HTERT RPE-1 (cell line): ENCODE data around the gene C19orf85.
"Not testable (repeated sequence)": the region's sequence is repeated elsewhere in the genome, so short reads cannot be mapped to it uniquely, and the experiment has no call there.

Experiments
- in situ Hi-C: fragments of 300-500 bp; cut with MboI; formaldehyde crosslinking; loops from 4 replicates; pipeline ENCODE4 v1.14.3; 2020; ENCODE audit warnings: low sequenced_read_pairs

Gene C19orf85

DNA sequence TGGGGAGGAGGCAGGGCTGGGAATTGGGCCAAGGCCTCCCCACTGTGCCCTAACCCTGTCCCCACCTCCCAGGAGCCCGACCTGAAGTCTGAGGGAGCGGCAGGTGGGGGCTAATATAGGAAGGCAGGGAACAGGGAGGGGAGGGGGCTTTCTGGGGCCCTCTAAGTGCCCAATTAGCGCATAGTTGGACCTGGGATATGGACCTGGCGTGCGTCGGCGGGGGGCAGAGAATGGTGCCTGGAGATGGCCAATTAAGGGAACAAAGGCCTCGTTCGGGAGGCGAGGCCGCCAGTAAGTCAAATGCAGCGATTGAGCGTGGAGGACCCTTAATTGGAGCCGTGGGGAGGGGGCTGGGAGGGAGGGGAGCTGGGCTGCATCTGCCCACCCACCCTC, at the start of gene C19orf85:
C19orf85 (minus strand) TSS at position 90 of the 393 bp plus-strand sequence. CDS start 197 bp downstream, outside the sequence.
- in situ Hi-C loops = no loop called here

DNA sequence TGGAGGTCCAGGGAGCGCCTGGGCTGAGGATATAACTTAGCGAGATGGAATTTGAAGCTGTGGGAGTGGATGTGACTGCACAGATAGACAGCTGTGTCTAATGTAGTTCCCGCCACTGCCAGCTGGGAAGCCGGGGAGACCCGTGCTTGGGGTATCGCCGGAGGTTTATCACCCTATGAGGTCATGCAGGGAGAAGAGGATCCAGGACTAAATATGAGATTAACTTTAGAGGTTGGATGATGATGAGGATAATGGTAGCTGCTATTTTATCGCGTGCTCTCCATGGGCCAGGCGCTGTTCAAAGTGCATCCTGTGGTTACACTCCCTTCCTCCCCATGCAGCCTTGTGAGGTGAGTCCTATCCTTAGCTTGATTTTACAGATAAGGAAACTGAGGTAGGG, 43.6 kb upstream of the C19orf85 start:
- in situ Hi-C loops = no loop called here

DNA sequence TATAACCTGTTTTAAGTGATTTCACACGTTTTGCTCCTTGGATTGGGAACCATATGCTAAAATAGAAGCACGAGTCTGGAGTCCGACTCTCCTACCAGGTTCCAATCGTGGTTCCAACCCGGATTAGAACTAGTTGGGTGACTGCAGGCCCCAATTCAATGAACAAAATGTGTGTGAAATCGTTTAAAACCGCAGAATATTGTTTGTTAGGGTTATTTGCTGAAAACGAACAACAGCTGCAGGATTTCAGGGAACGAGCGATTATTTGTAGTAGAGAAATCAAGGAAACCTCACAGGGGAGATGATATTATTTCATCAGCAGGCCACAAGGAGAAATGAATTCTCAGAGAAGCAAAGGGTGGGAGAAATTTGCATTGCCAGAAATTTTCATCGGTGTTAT, 40.4 kb upstream of the C19orf85 start:
- in situ Hi-C loops = no loop called here

DNA sequence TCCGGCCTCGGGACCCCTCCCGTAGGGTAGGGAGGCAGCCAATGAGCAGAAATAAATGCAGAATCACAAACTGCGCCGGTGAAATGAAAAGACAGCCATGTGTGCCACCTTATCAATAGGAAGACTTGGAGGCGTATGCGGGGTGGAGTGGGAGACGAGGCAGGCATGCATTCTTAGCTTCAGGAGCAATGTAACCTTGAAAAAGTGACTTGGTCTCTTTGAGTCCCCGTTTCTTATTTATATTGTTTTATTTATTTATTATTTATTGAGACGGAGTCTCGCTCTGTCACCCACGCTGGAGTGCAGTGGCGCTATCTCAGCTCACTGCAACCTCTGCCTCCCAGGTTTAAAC, 39.7 kb upstream of the C19orf85 start:
- in situ Hi-C loops = no loop called here

DNA sequence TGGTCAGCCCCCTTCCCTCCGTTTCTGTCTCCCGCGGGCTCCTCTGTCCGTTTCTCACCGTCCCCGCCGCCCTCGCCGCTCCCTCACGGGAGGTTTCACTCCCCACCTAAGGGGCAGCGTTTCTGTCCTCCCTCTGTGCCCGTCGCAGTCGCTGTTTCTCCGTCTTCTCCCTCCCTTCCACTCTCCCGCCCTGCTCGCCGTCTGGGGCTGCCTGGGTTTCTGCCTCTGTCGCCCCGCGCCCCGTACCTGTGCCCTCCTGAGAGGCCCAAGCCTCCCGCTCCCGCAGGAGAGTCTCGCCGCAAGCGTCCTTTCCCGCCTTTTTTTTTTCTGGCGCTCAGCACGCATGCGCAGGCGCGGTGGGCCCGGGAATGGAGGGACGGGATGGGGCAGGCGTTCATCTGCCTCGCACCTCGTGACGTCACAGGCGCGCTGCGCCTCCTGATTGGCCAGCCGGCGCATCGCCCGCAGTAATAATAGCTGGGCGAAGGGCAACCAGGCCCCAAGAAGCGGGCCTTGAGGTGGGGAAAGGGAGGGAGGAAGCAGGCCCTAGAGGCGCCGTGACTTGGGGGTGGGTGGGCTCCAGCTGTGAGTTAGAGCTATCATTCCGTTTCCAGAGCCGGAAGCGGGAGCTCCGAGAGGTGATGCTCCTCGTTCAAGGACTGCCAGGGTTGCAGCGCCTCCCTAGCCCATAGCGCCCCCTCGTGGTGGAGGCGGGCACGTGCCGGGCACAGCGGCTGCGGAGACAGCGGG, 39.1 kb upstream of the C19orf85 start:
- in situ Hi-C loops = no loop called here

DNA sequence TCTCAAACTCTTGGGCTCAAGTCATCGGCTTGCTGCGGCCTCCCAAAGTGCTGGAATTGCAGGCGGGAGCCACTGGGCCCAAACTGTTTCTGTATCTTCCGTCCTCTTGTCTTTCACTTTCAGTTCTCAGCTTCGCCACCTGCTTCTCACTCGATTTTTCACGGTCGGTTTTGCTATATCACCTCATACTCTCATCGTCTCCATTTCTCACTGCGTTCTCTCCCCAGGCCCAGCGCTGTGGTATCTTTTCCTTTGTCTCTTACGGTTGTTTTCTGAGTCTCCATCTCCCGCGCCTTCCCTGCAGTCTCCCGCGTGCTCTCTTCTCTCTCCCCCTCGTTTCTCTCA, 38.6 kb upstream of the C19orf85 start:
- in situ Hi-C loops = no loop called here

DNA sequence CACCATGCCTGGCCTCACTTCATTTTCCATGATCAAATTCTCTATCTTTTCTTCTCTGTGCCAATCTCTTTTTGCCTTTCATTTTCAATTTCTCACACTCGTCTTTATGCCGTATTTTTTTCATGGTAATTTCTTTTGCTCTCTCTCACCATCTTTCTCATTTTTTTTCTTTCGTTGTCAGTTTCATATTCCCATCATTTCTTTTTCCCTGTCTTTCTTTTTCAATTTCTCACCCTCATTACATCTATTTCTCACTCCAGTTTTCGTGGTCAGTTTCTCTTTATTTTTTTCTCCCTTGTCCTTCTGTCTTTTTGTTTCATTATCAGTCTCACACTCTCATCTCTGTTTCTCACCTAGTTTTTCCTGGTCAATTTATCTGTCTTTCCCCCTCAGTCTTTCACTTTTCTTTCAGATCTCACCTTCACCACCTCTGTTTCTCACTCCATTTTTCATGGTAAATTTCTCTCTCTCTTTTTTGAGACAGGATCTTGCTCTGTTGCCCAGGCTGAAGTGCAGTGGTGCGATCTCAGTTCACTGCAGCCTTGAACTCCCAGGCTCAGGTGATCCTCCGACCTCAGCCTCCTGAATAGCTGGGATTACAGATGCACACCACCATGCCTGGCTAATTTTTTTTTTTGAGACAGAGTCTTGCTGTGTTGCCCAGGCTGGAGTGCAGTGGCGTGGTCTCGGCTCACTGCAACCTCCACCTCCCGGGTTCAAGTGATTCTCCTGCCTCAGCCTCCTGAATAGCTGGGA, 37.8 kb upstream of the C19orf85 start:
- in situ Hi-C loops = no loop called here

DNA sequence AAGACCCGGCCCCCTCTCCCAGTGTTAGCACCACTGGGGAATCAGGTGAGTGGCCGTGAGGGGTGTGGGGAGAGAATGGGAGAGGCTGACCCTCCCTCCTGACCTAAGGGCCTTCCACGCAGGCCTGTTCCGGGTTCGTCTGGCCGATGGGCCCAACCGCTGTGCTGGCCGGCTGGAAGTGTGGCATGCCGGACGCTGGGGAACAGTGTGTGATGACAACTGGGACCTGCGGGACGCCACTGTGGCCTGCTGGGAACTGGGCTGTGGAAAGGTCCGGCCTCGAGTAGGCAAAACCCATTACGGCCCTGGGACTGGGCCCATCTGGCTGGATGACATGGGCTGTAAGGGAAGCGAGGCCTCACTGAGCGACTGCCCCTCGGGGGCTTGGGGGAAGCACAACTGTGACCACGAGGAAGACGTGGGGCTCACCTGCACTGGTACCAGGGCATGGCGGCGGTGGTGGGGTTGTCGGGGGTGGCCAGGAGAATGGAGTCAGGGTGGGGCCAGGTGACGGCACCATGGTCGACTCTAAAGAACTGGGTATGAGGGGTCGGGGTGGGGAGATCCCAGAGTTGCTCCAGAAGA, 35.9 kb upstream of the C19orf85 start:
- in situ Hi-C loops = no loop called here

DNA sequence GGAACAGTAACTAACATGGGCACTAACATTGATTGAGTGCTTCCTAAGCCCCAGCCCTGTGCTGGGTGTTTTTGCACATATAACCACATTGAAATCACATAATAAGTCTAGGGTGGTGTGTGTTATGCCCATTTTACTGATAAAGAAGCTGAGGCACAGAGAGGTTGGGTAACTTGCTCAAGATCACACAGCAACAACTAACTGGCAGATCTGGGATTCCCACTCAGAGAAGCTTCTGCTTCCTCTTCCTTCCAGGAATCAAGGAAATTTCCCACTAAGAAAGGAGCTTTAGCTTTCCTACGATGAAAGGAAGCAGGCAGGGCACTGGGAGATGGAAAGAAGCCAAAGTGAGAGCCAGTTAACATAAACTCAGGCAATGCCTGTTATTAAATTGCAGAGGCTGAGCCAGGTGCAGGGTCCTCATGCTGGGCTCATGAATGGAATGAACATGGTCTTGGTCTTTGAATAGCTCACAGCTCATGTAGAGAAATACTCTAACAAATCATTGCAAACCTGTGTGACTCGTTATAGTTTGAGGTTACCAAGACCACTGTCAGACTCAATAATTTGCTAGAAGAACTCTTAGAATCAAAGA, 33.8 kb upstream of the C19orf85 start:
- in situ Hi-C loops = no loop called here

DNA sequence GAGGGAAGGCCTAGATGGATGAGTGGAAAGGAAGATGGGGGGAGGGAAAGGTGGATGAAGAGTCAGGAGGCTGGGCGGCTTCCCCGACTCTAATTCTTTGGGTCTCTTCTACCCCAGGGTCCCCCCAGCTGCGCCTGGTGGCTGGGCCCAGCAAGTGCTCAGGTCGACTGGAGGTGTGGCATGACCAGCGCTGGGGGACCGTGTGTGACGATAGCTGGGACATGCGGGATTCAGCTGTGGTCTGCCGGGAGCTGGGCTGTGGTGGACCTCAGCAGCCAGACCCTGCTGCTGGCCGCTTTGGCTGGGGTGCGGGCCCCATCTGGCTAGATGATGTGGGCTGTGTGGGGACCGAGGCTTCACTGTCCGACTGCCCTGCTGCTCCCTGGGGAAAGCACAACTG, 33.2 kb upstream of the C19orf85 start:
- in situ Hi-C loops = no loop called here

DNA sequence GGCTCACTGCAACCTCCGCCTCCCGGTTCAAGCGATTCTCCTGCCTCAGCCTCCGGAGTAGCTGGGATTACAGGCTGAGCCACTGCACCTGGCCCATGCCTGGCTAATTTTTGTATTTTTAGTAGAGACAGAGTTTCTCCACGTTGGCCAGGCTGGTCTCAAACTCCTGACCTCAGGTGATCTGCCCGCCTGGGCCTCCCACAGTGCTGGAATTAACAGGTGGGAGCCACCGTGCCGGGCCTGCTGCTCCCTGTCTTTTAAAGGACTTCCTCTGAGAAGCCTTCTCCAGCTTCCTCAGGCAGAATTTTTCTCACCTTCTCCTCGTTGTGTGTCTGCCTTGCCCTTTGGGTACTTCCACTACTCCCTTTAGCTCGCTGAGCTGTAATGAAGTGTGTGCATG, 32.3 kb upstream of the C19orf85 start:
- in situ Hi-C loops = not testable (repeated sequence)

DNA sequence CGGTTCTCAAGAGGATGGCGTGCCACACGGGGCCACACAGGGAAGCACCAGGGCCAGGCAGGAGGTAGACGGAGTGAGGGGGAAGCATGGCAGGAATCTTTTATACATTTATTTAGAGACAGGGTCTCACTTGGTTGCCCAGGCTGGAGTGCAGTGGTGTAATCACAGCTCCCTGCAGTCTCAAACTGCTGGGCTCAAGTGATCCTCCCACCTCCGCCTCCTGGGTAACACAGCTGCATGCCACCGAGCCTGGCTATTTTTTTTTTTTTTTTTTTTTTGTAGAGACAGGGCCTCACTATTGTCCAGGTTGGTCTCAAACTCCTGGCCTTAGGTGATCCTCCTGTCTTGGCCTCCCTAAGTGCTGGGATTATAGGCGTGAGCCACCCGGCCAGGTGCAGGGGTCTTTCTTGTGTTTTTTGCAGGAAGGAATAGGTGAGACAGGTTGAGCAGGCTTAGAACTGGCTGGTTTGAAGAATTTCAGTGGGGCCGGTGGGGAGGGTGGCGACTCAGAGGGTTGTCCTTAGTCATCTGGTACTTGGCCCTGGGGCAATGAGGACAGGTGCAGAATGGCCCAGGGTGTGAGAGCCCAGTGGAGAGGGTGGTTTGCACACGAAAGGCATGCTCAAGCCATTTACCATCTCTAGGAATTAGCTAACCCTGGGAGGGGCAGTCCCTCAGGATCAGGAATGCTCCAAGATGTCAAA, 31.2 kb upstream of the C19orf85 start:
- in situ Hi-C loops = no loop called here

DNA sequence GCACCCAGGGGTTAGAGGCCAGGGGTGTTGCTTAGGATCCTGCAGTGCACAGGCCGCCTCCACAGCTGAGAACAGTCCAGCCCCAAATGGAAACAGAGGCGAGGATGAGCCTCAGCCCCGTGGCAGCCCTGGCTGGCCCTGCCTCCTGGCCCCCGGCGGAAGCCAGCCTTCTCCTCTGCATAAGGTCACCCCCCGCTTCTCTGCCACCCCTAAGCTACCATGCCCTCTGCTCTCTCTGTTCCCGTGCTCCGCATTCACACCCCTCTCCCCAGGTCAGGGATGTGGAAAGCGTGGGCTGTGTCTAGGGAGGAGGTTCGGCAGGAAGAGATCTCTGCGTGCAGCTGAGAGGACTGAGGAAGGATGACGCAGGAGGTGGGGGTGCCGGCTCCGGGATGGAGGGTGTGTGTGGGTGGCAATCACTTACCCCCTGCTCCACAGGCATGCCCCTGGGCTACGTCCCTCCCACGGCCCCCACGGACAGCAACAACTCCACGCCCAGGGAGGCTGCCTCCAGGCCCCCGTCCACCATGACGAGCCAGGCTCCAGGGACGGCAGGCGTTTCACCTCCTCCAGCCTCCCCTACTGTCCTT, 29.7 kb upstream of the C19orf85 start:
- in situ Hi-C loops = no loop called here

DNA sequence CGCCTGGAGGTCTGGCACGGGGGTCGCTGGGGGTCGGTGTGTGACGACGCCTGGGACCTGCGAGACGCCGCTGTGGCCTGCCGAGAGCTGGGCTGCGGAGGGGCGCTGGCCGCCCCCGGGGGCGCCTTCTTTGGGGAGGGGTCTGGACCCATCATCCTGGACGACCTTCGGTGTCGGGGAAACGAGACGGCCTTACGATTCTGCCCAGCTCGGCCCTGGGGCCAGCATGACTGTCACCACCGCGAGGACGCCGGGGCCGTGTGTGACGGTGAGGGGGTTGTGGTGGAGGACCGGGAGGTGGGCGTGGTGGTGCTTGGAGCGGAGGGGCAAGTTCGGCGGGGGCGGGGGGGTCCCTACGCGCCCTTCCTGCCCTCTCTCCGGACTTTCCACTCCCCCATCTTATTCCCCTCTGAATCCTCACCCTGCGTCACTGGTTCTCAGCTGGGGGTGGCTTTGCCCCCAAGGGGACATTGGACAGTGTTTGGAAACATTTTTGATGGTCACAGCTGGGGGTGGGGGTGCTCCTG, 29.2 kb upstream of the C19orf85 start:
- in situ Hi-C loops = no loop called here

DNA sequence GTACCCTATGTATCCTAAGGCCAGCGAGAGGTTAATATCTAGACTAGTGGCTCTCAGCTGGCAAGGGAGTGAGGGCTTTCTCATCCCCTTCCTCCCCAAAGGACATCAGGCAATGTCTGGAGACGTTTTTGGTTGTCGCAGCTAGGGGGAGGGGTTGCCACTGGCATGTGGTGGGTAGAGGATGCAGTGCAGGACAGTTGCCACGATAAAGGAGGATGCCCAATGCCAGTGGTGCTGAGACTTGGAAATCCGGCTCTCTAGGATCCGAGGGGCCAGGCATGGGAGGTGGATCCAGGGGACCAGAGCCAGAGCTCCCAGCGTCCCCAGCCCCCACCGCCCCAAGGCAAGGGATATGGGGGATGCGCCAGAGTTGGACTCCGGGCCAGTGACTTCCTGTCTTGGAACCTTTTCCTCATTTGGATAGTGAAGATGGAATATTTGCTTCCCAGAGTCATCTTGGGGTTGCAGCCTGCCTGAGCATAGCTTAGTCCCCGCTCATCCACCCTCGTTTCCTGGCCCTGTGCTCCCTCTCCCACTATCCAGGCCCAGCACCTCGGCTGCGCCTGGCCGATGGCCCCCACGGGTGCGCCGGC, 28.6 kb upstream of the C19orf85 start:
- in situ Hi-C loops = no loop called here

DNA sequence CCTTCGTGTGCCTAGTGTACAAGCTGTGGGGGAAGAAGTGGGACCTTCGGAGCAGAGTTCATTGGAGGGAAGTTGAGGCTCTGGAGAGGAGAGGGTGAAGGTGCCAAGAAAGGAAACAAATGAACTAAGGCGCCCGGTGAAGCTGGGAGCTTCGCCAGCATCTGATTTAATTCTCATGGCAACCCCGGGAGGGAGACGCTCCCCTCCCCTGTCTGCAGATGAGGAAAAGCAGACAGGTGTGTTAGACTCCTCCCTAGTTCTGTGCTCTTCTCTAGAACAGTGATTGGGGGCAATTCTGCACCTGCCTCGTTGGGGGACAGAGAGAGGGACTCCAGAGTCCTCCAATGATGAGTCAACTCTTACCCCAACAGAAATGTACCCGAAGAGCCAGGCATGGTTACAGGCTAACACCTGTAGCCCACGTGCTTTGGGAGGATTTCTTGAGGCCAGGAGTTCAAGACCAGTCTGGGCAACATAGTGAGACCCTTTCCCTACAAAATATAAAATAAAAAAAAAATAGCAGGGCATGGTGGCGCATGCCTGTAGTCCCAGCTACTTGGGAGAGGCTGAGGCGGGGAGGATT, 27.9 kb upstream of the C19orf85 start:
- in situ Hi-C loops = no loop called here

DNA sequence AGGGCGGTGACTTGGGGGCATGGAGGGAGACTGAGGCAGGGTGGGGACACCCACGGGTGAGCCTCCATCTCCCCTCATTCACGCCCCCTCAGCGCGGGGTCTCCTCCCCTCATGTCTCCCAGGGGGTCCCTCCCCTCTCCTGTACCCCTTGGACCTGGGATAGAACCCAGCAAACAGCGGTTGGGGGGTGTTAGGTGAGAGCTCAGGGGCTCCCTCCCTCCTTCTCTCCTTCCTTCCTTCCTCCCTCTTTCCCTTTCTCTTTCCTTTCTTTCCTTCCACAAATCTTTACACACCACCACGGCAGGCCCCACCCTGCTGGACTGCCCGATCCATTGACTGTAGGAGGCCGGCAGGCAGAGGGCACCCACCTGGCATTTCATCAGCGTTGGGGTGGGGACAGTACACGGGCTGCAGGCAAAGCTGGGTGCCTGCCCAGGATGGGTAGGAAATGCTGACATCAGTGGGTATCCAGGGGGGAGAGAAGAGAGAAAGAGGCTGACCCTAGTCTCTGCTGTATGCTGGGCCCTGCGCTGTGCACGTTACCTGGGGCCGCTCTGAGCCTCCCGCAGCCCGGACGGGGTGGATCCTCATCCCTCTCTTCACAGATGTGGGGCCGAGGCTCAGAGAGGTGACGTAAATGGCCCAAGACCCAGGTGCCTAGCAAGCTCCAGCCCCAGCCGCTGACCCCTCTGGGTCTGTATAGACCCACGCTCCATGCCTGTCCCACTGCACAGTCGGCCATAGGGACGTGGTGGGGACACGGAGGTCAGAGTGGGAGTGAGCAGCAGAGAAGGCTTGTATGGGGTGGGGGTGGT, 27.2 kb upstream of the C19orf85 start:
- in situ Hi-C loops = no loop called here

DNA sequence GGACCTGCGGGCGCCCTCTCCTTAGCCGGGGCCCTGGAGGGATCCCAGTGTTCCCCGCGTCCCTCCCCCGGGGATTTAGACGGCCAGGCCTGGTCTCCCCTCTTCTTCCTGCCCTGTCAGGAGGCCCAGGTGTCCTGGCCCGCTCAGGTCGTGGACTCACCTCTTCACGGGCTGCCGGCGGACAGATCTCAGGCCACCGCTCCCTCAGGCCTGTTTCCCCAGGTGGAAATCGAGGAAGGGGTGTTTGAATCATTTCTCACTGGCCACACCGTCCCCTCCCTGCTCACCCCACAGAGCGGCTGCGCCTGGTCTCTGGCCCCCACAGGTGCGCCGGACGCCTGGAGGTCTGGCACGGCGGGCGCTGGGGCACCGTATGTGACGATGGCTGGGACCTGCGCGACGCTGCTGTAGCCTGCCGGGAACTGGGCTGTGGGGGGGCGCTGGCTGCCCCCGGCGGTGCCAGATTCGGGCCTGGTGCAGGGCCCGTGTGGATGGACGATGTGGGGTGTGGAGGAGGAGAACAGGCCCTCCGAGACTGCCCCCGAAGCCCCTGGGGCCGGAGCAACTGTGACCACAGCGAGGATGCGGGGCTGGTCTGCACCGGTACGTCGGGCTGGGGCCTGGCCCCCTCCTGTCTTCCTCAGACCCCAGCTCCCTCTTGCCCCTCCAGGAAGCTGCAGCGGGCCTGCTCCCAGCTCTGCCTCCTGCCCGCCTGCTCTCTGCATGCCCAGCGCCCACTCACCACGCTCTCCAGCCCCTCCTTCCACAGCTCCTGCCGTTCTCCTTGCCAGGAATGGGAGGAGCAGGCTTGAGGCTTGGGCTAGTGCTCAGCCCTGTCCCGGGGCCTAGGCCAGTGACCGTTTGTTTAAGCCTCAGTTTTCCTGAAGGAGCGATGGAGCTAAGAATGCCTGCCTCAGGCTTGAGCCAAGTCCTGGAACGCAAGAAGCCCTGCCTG, 26.2 kb upstream of the C19orf85 start:
- in situ Hi-C loops = no loop called here
